ENCODE data around the gene PFKFB1. TPM values are rescaled to one million over a fixed set of nuclear protein-coding genes. Genes with fewer than 3 reads are reported as not detected.

The PFKFB1 gene
- total RNA-seq, 1 experiment from 2014 or later: 0.37 TPM

DNA sequence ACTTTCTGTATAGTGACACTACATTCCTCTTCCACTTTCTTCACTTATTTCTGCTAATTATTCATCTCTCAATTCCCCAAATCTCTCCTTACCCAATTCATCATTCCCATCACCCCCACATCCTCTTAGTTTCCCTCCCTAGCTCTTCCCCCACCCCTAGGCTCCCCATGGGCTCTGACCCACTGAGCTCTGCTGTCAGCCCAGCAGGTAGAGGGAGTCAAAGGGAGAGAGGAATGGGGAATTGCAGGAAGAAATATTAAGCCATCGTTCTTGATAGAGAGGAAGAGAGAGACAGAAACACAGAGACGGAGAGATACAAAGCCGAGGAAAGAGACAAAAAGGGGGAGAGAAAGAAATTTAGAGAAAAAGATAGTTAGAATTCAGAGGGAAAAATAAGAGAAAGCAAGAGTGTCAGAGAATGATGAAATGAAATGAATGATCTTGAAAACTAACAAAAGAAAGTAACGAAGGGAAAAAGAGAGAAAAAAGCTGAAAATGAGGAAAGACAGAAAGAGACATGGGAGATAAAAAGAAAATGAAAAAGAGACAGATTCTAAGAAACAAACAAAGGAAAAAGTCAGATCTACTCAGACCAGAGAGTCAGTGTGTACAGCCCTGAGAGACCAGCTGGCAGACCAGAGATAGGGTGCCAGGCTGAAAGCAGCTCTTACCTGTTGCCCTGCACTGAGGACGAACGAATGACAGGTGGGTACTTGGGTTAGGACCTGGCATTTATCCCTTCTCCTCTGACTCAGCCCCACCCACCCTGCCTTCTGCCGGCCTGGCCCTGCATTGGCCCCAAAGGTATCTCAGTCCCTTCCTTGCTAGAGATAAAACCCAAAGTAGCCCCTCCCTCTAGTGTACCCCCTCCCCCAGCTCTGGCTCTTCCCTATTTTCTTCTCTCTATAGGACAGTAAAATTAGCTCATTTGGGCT is 36.5 kb upstream of the PFKFB1 start, which contains the start of gene ALAS2:
Gene ALAS2, minus strand, starts transcription at position 707 of the 935 bp plus-strand sequence. CDS start 4,977 bp downstream, outside the sequence.
- intact Hi-C loops (cut with micrococcal nuclease): no loop called here
- no TSS peak for BruUV-seq (replicated peaks)
- H3K36me3 Mint-ChIP-seq (ENCODE audit: insufficient read depth, unreplicated experiment): no peaks in the 10 kb centered on the region
- no peaks in the 10 kb centered on the region for H3K9me3 Mint-ChIP-seq (ENCODE audit: unreplicated experiment)
- no peak within 1 kb of the TSS for H3K27ac Mint-ChIP-seq (ENCODE audit: low read depth, unreplicated experiment)
- ChIA-PET POLR2A (interaction anchor here (0.6 kb wide), 1 partner anchor 708 kb away, joined by 3 read pairs; no protein-coding TSS in a partner anchor), CTCF (interaction anchor here (0.5 kb wide), 1 partner anchor 20 kb away, joined by 4 read pairs; no protein-coding TSS in a partner anchor)
- TF ChIP-seq, protein P1, sequence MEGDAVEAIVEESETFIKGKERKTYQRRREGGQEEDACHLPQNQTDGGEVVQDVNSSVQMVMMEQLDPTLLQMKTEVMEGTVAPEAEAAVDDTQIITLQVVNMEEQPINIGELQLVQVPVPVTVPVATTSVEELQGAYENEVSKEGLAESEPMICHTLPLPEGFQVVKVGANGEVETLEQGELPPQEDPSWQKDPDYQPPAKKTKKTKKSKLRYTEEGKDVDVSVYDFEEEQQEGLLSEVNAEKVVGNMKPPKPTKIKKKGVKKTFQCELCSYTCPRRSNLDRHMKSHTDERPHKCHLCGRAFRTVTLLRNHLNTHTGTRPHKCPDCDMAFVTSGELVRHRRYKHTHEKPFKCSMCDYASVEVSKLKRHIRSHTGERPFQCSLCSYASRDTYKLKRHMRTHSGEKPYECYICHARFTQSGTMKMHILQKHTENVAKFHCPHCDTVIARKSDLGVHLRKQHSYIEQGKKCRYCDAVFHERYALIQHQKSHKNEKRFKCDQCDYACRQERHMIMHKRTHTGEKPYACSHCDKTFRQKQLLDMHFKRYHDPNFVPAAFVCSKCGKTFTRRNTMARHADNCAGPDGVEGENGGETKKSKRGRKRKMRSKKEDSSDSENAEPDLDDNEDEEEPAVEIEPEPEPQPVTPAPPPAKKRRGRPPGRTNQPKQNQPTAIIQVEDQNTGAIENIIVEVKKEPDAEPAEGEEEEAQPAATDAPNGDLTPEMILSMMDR (IDR thresholded peaks at IDR 0.05; ENCODE audit: unreplicated experiment): no peak
- no peak within 1 kb of the TSS for H3K4me3 Mint-ChIP-seq (ENCODE audit: unreplicated experiment)
- H3K27me3 Mint-ChIP-seq (ENCODE audit: insufficient read depth, unreplicated experiment): peaks cover 55% of the 10 kb centered on the region
- DNase-seq (ENCODE audit: unreplicated experiment): no peak
- H3K4me1 Mint-ChIP-seq (ENCODE audit: insufficient read depth, unreplicated experiment): no peaks in the 10 kb centered on the region

DNA sequence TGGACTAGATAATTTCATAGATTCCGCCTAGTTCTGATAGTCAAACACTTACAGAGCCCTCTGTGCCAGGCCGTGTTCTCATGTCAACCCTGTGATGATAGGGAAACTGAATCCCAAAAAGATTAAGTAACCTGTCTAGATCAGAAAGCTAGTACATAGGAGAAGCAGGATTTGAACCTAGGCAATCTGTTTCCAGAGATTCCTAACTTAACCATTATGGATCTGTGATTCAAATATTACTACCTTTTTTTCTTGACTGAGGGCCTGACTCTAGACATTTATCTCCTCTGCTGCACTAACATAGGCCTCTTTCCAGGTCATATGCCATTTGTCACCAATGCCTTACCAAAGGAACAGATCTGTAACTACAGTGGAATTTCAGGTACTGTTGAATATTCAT is 35.3 kb upstream of the PFKFB1 start:
- H3K9me3 Mint-ChIP-seq (ENCODE audit: unreplicated experiment): no peaks in the 10 kb centered on the region
- H3K4me3 Mint-ChIP-seq (ENCODE audit: unreplicated experiment): no peak overlapping the region
- ChIA-PET CTCF (interaction anchor here (0.6 kb wide), 1 partner anchor 43 kb away, joined by 4 read pairs; no protein-coding TSS in a partner anchor), POLR2A (no interaction called here)
- no TSS peak for BruUV-seq (replicated peaks)
- H3K4me1 Mint-ChIP-seq (ENCODE audit: insufficient read depth, unreplicated experiment): no peaks in the 10 kb centered on the region
- DNase-seq (ENCODE audit: unreplicated experiment): no peak
- intact Hi-C loops (cut with micrococcal nuclease): no loop called here
- H3K36me3 Mint-ChIP-seq (ENCODE audit: insufficient read depth, unreplicated experiment): no peaks in the 10 kb centered on the region
- TF ChIP-seq, protein P1 (IDR thresholded peaks at IDR 0.05; ENCODE audit: unreplicated experiment): no peak
- peaks cover 55% of the 10 kb centered on the region for H3K27me3 Mint-ChIP-seq (ENCODE audit: insufficient read depth, unreplicated experiment)
- H3K27ac Mint-ChIP-seq (ENCODE audit: low read depth, unreplicated experiment): no peak overlapping the region

DNA sequence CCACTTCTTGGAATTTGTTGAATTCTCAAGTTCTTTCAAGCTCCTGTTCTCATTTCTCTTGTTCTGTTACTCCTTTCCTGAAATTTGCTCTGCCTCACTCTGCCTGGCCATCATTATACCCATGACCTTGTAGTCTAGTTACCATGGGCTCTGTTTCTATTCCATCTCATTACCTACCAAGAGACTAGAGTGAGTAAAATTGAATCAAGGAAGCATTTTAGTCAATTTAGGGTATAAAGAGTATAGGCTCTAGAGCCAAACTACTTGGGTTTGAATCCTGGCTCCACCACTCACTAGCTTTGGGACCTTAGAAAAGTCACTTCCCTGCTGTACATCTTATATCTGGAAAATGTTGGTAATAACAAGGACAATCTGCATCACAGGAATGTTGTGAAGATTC is 34.6 kb upstream of the PFKFB1 start:
- TF ChIP-seq, protein P1 (IDR thresholded peaks at IDR 0.05; ENCODE audit: unreplicated experiment): no peak
- intact Hi-C loops (cut with micrococcal nuclease): no loop called here
- no peak for DNase-seq (ENCODE audit: unreplicated experiment)
- H3K9me3 Mint-ChIP-seq (ENCODE audit: unreplicated experiment): no peaks in the 10 kb centered on the region
- peaks cover 55% of the 10 kb centered on the region for H3K27me3 Mint-ChIP-seq (ENCODE audit: insufficient read depth, unreplicated experiment)
- BruUV-seq (replicated peaks): no TSS peak
- ChIA-PET POLR2A (no interaction called here), CTCF (interaction anchor here (0.6 to 1.3 kb wide), 2 partner anchors 17 to 43 kb away, joined by 4 read pairs; no protein-coding TSS in a partner anchor)
- no peaks in the 10 kb centered on the region for H3K4me1 Mint-ChIP-seq (ENCODE audit: insufficient read depth, unreplicated experiment)
- H3K27ac Mint-ChIP-seq (ENCODE audit: low read depth, unreplicated experiment): no peak overlapping the region
- H3K4me3 Mint-ChIP-seq (ENCODE audit: unreplicated experiment): no peak overlapping the region
- H3K36me3 Mint-ChIP-seq (ENCODE audit: insufficient read depth, unreplicated experiment): no peaks in the 10 kb centered on the region

DNA sequence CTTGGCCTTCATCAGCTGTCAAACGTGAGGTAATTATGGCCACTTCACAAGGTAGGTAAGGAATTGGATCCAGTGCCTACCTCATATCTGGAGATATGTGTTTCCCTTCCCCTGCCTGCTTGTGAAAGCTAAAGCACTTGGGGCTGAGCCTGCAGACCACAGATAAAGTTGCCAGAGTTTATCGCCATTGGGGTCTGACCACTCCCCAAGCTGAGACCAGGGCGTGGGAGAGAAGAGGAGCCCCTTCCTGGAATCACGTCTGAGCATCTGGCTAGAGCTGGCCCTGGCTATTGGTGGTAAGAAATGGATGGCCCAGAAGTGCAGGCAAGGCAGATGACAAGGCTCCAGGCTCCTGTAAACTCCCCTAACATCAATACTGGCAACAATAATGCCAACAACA is 34.1 kb upstream of the PFKFB1 start:
- H3K9me3 Mint-ChIP-seq (ENCODE audit: unreplicated experiment): no peaks in the 10 kb centered on the region
- no peaks in the 10 kb centered on the region for H3K4me1 Mint-ChIP-seq (ENCODE audit: insufficient read depth, unreplicated experiment)
- ChIA-PET POLR2A (no interaction called here), CTCF (interaction anchor here (1.3 kb wide), 1 partner anchor 16 kb away, joined by 4 read pairs; no protein-coding TSS in a partner anchor)
- H3K4me3 Mint-ChIP-seq (ENCODE audit: unreplicated experiment): no peak overlapping the region
- H3K27ac Mint-ChIP-seq (ENCODE audit: low read depth, unreplicated experiment): no peak overlapping the region
- BruUV-seq (replicated peaks): no TSS peak
- intact Hi-C loops (cut with micrococcal nuclease): no loop called here
- H3K36me3 Mint-ChIP-seq (ENCODE audit: insufficient read depth, unreplicated experiment): no peaks in the 10 kb centered on the region
- H3K27me3 Mint-ChIP-seq (ENCODE audit: insufficient read depth, unreplicated experiment): peaks cover 49% of the 10 kb centered on the region
- TF ChIP-seq, protein P1 (IDR thresholded peaks at IDR 0.05; ENCODE audit: unreplicated experiment): no peak
- no peak for DNase-seq (ENCODE audit: unreplicated experiment)
